Stimulated activated CD8-positive, alpha-beta memory T cell treated with anti-CD3 and anti-CD28 coated beads, Interleukin-2, amount 100 ng/mL, for 48 hours (primary cell): ENCODE results near the gene USP33.
"Not testable (repeated sequence)": the region's sequence is repeated elsewhere in the genome, so short reads cannot be mapped to it uniquely, and the experiment has no call there.

Source experiments
- DNase-seq, 2 donors: peaks; one replicate each; pipeline ENCODE4 v3.0.0-alpha.2; 2020; ENCODE audit warnings: low read depth in 2 of 2

Gene USP33

GRCh38 chr1:77671836-77672235, 87.8 kb downstream of the USP33 start:
- DNase-seq: no peak

DNA sequence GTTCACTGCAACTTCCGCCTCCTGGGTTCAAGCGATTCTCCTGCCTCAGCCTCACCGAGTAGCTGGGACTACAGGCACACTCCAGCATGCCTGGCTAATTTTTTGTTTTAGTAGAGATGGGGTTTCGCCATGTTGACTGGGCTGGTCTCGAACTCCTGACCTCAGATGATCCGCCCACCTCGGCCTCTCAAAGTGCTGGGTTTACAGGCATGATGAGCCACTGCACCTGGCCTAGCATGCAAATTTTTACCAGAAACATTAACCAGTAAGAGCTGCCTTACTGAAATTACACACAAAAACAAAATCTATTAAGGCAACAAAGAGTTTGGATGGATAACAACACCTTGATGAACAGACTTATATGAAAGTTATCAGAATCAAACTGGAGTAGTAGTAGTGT, 89.3 kb downstream of the USP33 start:
- DNase-seq: no peak

GRCh38 chr1:77668924-77669449, 90.7 kb downstream of the USP33 start:
- no peak for DNase-seq

DNA sequence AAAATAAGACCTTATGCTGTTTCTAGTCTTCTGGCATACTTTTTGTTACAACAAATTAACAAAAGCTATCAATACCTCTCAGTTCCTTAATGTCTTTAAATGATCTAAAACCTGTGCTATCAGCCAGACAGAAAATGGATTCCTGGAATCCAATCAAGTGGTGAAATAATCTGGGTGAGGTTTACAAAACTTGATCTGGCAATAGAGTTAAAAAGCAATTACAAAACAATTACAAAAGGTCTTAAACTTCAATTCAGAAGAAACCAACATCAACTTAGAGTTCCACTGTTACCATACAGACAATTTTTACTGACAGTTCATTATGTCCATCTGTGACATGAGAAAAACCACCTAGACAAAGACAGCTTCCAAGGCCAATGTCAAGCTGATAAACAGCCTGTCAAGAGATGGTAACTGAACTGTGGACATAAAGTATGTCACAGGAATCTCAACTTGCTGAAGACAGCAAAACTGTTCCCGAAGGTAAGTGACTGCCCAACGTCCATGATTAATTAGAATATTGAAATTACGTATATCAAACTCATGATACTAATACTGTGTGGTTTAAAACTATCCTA, 94.6 kb downstream of the USP33 start:
- no peak for DNase-seq

GRCh38 chr1:77661696-77662095, 98.0 kb downstream of the USP33 start:
- DNase-seq: no peak

- no peak for DNase-seq
These were observed 99.6 kb downstream of the USP33 start for GRCh38 chr1:77659879-77660593.

GRCh38 chr1:77658271-77658670, 101.4 kb downstream of the USP33 start:
- no peak for DNase-seq

DNA sequence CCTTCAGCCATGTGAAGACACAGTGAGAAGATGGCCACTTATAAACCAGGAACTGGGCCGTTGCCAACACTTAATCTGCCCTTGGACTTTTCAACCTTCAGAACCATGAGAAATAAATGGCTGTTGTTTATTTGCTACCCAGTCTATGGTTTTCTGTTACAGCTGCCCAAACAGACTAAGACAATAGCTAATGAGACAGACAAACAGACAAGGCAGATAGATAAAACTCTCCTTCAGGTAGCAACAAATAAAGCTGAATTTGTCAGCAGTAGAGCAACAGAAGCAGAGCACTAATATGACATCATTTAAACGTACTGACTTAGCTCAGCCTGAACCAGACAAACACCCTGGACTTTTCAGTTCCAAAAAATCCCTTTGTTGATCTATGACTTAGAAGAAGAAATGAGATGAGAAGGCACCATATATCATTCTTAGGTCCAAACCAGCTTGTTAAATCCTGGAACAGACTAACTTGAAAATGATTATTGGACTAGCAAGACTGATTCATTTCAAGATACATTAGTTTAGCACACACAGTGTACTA, 104.1 kb downstream of the USP33 start:
- no peak for DNase-seq

DNA sequence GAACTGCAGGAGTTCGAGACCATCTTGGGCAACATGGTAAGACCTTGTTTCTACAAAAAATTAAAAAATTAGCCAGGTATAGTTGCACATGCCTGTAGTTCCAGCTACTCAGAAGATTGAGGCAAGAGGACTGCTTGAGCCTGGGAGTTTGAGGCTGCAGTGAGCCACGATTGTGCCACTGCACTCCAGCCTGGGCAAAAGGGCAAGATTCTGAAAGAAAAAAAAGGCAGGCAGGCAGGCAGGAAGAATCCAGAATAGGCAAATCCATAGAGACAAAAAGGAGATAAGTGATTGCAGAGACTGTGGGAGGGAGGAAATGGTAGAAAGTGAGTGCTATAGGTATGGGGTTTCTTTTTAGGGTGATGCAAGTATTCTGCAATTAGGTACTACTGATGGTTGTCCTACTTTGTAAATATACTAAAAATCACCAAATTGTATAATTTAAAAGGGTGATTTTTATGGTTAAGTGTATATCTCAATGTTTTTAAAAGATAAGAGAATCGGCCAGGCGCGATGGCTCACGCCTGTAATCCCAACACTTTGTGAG, 106.6 kb downstream of the USP33 start:
- DNase-seq: no peak

DNA sequence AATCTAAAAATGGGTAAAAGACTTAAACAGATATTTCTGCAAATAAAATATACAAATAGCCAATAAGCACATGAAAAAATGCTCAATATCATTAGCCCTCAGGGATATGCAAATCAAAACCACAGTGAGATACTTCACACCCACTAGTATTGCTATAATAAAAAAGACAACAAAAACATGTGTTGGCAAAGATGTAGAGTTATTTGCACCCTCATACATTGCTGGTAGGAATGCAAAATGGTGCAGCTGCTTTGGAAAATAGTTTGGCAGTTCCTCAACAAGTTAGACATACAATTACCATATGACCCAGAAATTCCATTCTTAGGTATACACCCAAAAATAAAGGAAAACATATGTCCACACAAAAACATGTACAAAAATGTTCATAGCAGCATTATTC, 107.4 kb downstream of the USP33 start:
- DNase-seq: no peak

DNA sequence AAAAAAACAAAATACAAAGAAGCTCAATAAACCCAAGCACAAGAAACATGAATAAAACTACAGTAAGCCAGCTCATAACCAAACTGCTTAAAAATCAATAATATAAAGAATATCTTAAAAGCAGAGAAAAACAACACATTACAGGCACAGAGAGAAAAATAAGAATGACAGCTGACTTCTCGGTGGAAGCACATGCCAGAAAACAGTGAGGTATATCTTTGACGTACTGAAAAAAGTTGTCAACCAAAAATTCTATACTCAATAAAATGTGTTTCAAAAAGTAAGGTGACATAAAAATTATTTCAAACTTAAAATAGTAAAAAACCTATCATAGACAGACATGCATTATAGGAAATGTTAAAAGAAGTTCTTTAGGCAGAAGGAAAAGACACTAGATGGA, 110.5 kb downstream of the USP33 start:
- no peak for DNase-seq

GRCh38 chr1:77646224-77646623, 113.4 kb downstream of the USP33 start:
- DNase-seq: not testable (repeated sequence)
